Measurements from ENCODE around the gene TP53BP1. TPM values are rescaled to one million over a fixed set of nuclear protein-coding genes. Genes with fewer than 3 reads are reported as not detected.
"Not testable (repeated sequence)": the region's sequence is repeated elsewhere in the genome, so short reads cannot be mapped to it uniquely, and the experiment has no call there.

The TP53BP1 gene
- polyA plus RNA-seq = 10.7 TPM

DNA sequence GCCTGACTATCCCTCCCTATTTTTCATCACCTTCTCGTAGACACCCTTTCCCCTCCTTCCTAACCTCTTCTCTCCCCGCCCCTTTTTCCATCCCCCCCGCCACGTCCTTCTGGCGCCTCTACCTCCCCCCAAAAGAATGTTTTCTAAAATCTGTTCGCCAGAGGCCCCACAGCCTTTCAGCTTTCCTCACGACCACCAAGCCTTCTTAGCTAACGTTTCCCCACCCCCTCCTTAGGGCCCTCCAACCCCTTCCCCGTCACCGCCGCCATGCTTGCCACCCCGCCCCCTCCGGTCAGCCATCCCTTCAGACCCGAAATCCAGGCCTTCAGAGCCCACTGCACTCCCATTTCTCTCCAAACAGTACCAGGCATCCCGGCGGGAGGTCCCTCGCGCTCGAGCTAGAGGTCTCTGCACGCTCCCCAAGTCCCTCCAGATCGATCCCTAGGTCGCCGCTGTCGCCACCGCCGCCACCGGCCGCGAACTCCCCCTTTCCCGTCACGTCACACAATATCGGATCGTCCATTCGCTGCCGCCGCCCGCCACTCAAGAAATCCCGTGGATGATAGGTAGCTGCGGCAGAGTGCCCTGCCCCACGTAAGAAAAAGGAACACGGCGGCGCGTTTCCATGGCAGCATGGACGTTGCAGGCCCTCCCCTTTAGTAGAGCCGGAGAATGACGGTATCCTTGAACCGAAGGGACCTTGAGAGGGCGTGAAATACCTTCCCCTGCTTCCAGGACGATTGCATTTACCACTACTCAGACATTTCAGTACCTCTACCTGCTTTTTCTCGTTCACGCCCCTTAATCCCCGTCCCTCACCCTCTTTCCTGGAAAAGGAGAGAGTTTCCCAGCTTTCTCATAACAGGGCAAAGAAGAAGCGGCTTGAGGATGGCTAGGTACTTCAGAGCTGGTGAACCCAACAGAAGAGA lies at the start of gene TP53BP1:
Gene TP53BP1, minus strand, starts transcription at position 484 of the 929 bp plus-strand sequence. Its CDS starts 113 bp downstream, at position 371.
- Mint-ChIP-seq H3K4me1 (peaks cover 13 to 26% (median 15%) of the 10 kb centered on the region in 3 donors), H3K27ac (peak within 1 kb of the TSS; percentile 70 to 99 (median 96)), H3K9me3 (no peaks in the 10 kb centered on the region), H3K27me3 (no peaks in the 10 kb centered on the region), H3K36me3 (no peaks in the 10 kb centered on the region), H3K4me3 (peak within 1 kb of the TSS; percentile 81 to 99 (median 97))

DNA sequence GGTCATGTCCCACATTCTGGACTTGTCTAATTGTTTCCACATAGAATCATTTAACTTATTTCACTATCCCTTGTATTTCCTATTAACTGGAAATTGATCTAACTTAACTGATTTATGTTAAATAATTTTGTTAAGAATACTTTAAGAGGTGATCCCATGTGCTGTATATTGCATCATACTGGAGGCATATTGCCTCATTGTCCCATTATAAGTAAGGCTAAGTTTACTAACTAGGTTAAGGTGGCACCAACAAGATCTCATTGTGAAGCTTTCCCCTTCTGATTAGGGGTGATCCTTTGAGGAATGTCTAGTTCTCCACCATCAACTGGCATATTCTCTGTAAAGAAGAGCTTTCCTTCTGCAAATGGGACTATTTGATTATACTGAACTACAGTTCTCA lies 48.8 kb upstream of the TP53BP1 start:
- Mint-ChIP-seq H3K4me3 (no peak overlapping the region), H3K27ac (no peak overlapping the region), H3K27me3 (no peaks in the 10 kb centered on the region), H3K36me3 (peaks cover 5% of the 10 kb centered on the region), H3K4me1 (no peaks in the 10 kb centered on the region), H3K9me3 (no peaks in the 10 kb centered on the region)

DNA sequence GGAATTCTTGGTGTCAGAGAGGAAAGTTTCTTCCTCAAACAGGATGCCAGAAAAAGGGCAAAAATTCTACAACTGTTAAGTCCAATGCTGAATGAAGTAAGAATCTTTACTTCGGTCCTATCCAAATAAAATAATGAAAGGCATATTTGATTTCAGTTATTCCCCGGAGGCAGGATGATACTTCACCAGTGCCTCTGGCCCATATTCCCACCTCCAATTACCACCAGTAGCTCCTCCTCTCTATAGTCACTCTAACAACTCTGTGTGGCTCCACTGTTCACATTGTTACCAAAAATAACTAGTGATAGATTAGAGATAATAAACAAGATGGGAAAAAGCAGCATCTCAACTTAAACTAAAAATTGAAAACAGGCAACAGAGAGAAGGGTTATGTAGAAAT lies 45.1 kb upstream of the TP53BP1 start:
- H3K4me3 Mint-ChIP-seq = no peak overlapping the region
- no peaks in the 10 kb centered on the region for H3K27me3 Mint-ChIP-seq
- H3K36me3 Mint-ChIP-seq = peaks cover 11% of the 10 kb centered on the region
- H3K4me1 Mint-ChIP-seq = no peaks in the 10 kb centered on the region
- H3K27ac Mint-ChIP-seq = no peak overlapping the region
- H3K9me3 Mint-ChIP-seq = no peaks in the 10 kb centered on the region

DNA sequence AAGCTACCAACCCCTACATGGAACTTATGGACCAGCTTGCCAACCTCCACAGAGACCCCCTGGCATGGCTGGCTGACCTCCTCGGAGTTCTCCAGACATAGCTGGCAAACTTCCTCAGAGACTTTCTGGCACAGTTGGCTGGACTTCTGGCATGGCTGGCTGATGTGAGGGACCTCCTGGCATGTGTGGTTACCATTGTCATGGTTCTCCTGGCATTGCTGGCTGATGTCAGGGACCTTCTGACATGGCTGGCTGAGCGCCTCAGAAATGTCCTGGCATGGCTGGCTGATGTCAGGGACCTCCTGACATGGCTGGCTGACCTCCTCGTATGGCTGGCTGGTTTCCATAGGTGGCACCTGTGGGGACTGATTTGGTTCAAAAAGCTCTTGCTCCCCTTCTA lies 41.9 kb upstream of the TP53BP1 start:
- no peaks in the 10 kb centered on the region for H3K9me3 Mint-ChIP-seq

DNA sequence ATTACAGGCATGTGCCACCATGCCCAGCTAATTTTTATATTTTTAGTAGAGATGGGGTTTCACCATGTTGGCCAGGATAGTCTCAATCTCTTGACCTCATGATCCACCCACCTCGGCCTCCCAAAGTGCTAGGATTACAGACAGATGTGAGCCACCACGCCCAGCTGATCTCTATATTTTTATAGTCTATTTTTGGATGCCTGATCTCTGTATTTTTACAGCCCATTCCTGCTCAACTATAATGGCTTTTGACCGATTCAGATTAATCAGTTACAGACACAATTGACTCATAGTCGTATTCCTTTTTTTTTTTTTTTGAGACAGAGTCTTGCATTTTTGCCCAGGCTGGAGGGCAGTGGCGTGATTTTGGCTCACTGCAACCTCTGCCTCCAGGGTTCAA lies 39.9 kb upstream of the TP53BP1 start:
- not testable (repeated sequence) for H3K4me3 Mint-ChIP-seq

More for the DNA sequence above, 41.9 kb upstream of the TP53BP1 start:
- Mint-ChIP-seq H3K4me3 (no peak overlapping the region), H3K27me3 (no peaks in the 10 kb centered on the region), H3K36me3 (peaks cover 10% of the 10 kb centered on the region), H3K27ac (no peak overlapping the region), H3K4me1 (no peaks in the 10 kb centered on the region)

GRCh38 chr15:43531018-43531670 lies 38.2 kb upstream of the TP53BP1 start:
- Mint-ChIP-seq H3K4me3 (peak overlapping the region in 1 of 4 donors; percentile 47), H3K4me1 (no peaks in the 10 kb centered on the region), H3K9me3 (no peaks in the 10 kb centered on the region), H3K27ac (no peak overlapping the region), H3K36me3 (peaks cover 10% of the 10 kb centered on the region), H3K27me3 (no peaks in the 10 kb centered on the region)

More for the DNA sequence above, 39.9 kb upstream of the TP53BP1 start:
- H3K36me3 Mint-ChIP-seq, H3K27me3 Mint-ChIP-seq, H3K9me3 Mint-ChIP-seq, H3K27ac Mint-ChIP-seq, H3K4me1 Mint-ChIP-seq: not testable (repeated sequence)

GRCh38 chr15:43529587-43530345 lies 36.8 kb upstream of the TP53BP1 start:
- peaks cover 0 to 6% (median 6%) of the 10 kb centered on the region in 3 donors for H3K4me1 Mint-ChIP-seq
- peaks cover 6% of the 10 kb centered on the region for H3K36me3 Mint-ChIP-seq
- H3K27ac Mint-ChIP-seq = no peak overlapping the region
- no peaks in the 10 kb centered on the region for H3K9me3 Mint-ChIP-seq
- no peaks in the 10 kb centered on the region for H3K27me3 Mint-ChIP-seq
- H3K4me3 Mint-ChIP-seq = no peak overlapping the region

- peaks cover 6% of the 10 kb centered on the region for H3K36me3 Mint-ChIP-seq
- no peaks in the 10 kb centered on the region for H3K9me3 Mint-ChIP-seq
- no peak overlapping the region for H3K27ac Mint-ChIP-seq
- H3K4me3 Mint-ChIP-seq = no peak overlapping the region
- H3K27me3 Mint-ChIP-seq = no peaks in the 10 kb centered on the region
- H3K4me1 Mint-ChIP-seq = peaks cover 0 to 10% (median 6%) of the 10 kb centered on the region in 3 donors
Observed at GRCh38 chr15:43529141-43529540, 36.2 kb upstream of the TP53BP1 start.

- H3K27ac Mint-ChIP-seq = no peak overlapping the region
- peaks cover 3% of the 10 kb centered on the region for H3K36me3 Mint-ChIP-seq
- H3K4me1 Mint-ChIP-seq = peaks cover 0 to 11% (median 6%) of the 10 kb centered on the region in 3 donors
Observed at GRCh38 chr15:43528542-43529007, 35.6 kb upstream of the TP53BP1 start.

GRCh38 chr15:43527802-43528541 lies 35.0 kb upstream of the TP53BP1 start:
- Mint-ChIP-seq H3K27me3 (no peaks in the 10 kb centered on the region), H3K27ac (no peak overlapping the region)

More at GRCh38 chr15:43528542-43529007, 35.6 kb upstream of the TP53BP1 start:
- no peaks in the 10 kb centered on the region for H3K27me3 Mint-ChIP-seq
- H3K9me3 Mint-ChIP-seq = no peaks in the 10 kb centered on the region
- no peak overlapping the region for H3K4me3 Mint-ChIP-seq

DNA sequence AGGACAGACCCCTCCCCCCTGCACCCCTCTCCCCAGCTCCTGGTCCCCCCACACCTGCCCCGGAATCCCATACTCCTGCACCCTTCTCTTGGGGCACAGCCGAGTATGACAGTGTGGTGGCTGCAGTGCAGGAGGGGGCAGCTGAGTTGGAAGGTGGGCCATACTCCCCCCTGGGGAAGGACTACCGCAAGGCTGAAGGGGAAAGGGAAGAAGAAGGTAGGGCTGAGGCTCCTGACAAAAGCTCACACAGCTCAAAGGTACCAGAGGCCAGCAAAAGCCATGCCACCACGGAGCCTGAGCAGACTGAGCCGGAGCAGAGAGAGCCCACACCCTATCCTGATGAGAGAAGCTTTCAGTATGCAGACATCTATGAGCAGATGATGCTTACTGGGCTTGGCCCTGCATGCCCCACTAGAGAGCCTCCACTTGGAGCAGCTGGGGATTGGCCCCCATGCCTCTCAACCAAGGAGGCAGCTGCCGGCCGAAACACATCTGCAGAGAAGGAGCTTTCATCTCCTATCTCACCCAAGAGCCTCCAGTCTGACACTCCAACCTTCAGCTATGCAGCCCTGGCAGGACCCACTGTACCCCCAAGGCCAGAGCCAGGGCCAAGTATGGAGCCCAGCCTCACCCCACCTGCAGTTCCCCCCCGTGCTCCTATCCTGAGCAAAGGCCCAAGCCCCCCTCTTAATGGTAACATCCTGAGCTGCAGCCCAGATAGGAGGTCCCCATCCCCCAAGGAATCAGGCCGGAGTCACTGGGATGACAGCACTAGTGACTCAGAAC lies 34.3 kb upstream of the TP53BP1 start:
- H3K27ac Mint-ChIP-seq = no peak overlapping the region
- no peaks in the 10 kb centered on the region for H3K9me3 Mint-ChIP-seq
- peaks cover 0 to 11% (median 6%) of the 10 kb centered on the region in 3 donors for H3K4me1 Mint-ChIP-seq
- H3K4me3 Mint-ChIP-seq = no peak overlapping the region
- H3K36me3 Mint-ChIP-seq = no peaks in the 10 kb centered on the region
- peaks cover under 1% of the 10 kb centered on the region for H3K27me3 Mint-ChIP-seq

More at GRCh38 chr15:43527802-43528541, 35.0 kb upstream of the TP53BP1 start:
- peaks cover 0 to 11% (median 6%) of the 10 kb centered on the region in 3 donors for H3K4me1 Mint-ChIP-seq
- H3K36me3 Mint-ChIP-seq = no peaks in the 10 kb centered on the region
- no peak overlapping the region for H3K4me3 Mint-ChIP-seq
- no peaks in the 10 kb centered on the region for H3K9me3 Mint-ChIP-seq

- Mint-ChIP-seq H3K27me3 (peaks cover 8% of the 10 kb centered on the region), H3K4me1 (peaks cover 0 to 11% (median 6%) of the 10 kb centered on the region in 3 donors), H3K36me3 (no peaks in the 10 kb centered on the region), H3K4me3 (no peak overlapping the region), H3K9me3 (no peaks in the 10 kb centered on the region), H3K27ac (peak overlapping the region in 2 of 3 donors; percentile 12 to 42)
Observed at GRCh38 chr15:43526261-43526930, 33.4 kb upstream of the TP53BP1 start.

DNA sequence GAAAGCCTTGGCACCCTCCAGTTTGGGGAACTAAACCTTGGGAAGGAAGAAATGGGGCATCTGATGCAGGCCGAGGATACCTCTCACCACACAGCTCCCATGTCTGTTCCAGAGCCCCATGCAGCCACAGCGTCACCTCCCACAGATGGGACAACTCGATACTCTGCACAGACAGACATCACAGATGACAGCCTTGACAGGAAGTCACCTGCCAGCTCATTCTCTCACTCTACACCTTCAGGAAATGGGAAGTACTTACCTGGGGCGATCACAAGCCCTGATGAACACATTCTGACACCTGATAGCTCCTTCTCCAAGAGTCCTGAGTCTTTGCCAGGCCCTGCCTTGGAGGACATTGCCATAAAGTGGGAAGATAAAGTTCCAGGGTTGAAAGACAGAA lies 32.2 kb upstream of the TP53BP1 start:
- H3K9me3 Mint-ChIP-seq = no peaks in the 10 kb centered on the region
- H3K4me1 Mint-ChIP-seq = peaks cover 0 to 11% (median 6%) of the 10 kb centered on the region in 3 donors
- no peaks in the 10 kb centered on the region for H3K36me3 Mint-ChIP-seq
- peaks cover 9% of the 10 kb centered on the region for H3K27me3 Mint-ChIP-seq
- H3K27ac Mint-ChIP-seq = peak overlapping the region in 2 of 3 donors; percentile 31 to 39
- H3K4me3 Mint-ChIP-seq = no peak overlapping the region

Measured in IgD-negative memory B cell (primary cell).